Right cardiac atrium (tissue), 5 donors: ENCODE data around the gene ING4. TPM values are rescaled to one million over a fixed set of nuclear protein-coding genes. Genes with fewer than 3 reads are reported as not detected.

Experiments used
- ATAC-seq, 2 donors: fragments of 200-7000 bp; cut with Tn5 transposase; one replicate each; pipeline versions ENCODE4 v1.8.0 to v1.9.1; 2020; ENCODE audit warnings: moderate library complexity in 2 of 2, mild to moderate bottlenecking in 1 of 2
- DNase-seq, 3 donors: peaks; one replicate each; pipeline ENCODE4 v3.0.0-alpha.2; 2020
- H3K27ac ChIP-seq: one replicate; pipeline ENCODE4 v1.5.1; 2013; ENCODE audit warnings: mild to moderate bottlenecking, low read length, control low read depth, moderate library complexity
- H3K27me3 ChIP-seq: one replicate; pipeline ENCODE4 v1.6.1; 2013; ENCODE audit not compliant: control insufficient read depth, insufficient read depth
- H3K4me1 ChIP-seq: one replicate; pipeline ENCODE4 v1.6.1; 2013; ENCODE audit warnings: low read length; ENCODE audit not compliant: control insufficient read depth, insufficient read depth
- H3K4me3 ChIP-seq: one replicate; pipeline ENCODE4 v1.5.1; 2013; ENCODE audit warnings: low read length, control low read depth
- H3K9me3 ChIP-seq: one replicate; pipeline ENCODE4 v1.6.1; 2013; ENCODE audit warnings: low read length; ENCODE audit not compliant: control insufficient read depth
- WGBS: extraction: QIAGEN DNeasy Blood & Tissue Kit; methylation state at CpG from one replicate; pipeline ENCODE4 v1.1.7; 2013; 5-methylcytosine and 5-hydroxymethylcytosine counted together
- intact Hi-C, 4 donors: fragments of 100-400 bp; cut with DNase I; formaldehyde crosslinking; loops; one replicate each; pipeline versions ENCODE4 v1.11.0 to v1.14.0; 2022 to 2023
- polyA plus RNA-seq: library from polyadenylated mRNA; stranded (reverse); fragments of 200-250 nt; gene quantifications from one replicate; pipeline ENCODE4 v1.2.3, GENCODE V29; 2013
- total RNA-seq, 4 donors: library from RNA; stranded (reverse); fragmentation: NEBNext Ultra II Directional; extraction: Animal tissue kit (Norgen Biotek cat#: 25700); gene quantifications; one replicate each; pipeline ENCODE4 v1.2.1, GENCODE V29; 2021
- donor health status: healthy with polysubstance abuse.
- donor health status: DM: no; HTN: yes; CAD: no.
- donor health status: DM: no; HTN: no; CAD: no.
- donor health status: DM: no; HTN: yes; CAD: no; lungs with severe emphysema.
- donor health status: DM: yes; HTN: yes; CAD: no.

The ING4 gene
- total and polyA plus RNA-seq, 5 donors: 18.3 to 31.2 (median 29.9) TPM

GRCh38 chr12:6685814-6686213 is 22.9 kb upstream of the ING4 start:
- ATAC-seq (no peak), DNase-seq (no peak)
- intact Hi-C loops: loop anchor here in 1 of 4 donors (10.0 kb wide), 1 partner anchor 71 kb away; no protein-coding TSS in a partner anchor
- H3K9me3 ChIP-seq: no peaks in the 10 kb centered on the region
- WGBS: 61% methylated on average over 3 of the region's 3 CpGs
- H3K4me3 ChIP-seq: no peak overlapping the region
- H3K27ac ChIP-seq: no peak overlapping the region
- H3K4me1 ChIP-seq: no peaks in the 10 kb centered on the region
- no peaks in the 10 kb centered on the region for H3K27me3 ChIP-seq

- Histone ChIP-seq H3K27me3 (no peaks in the 10 kb centered on the region), H3K27ac (no peak overlapping the region), H3K4me1 (no peaks in the 10 kb centered on the region), H3K4me3 (no peak overlapping the region), H3K9me3 (no peaks in the 10 kb centered on the region)
- DNase-seq (no peak), ATAC-seq (no peak)
- intact Hi-C loops: loop anchor here in 1 of 4 donors (10.0 kb wide), 1 partner anchor 70 kb away; no protein-coding TSS in a partner anchor
- WGBS: 64% methylated on average over 6 of the region's 6 CpGs
Observed at GRCh38 chr12:6684609-6685008, 21.7 kb upstream of the ING4 start.

- 92% methylated on average over 5 of the region's 5 CpGs for WGBS
- DNase-seq (no peak), ATAC-seq (no peak)
- H3K27me3 ChIP-seq: no peaks in the 10 kb centered on the region
- no peaks in the 10 kb centered on the region for H3K9me3 ChIP-seq
- intact Hi-C loops: no loop called here
- H3K4me1 ChIP-seq: no peaks in the 10 kb centered on the region
- H3K27ac ChIP-seq: no peak overlapping the region
- H3K4me3 ChIP-seq: no peak overlapping the region
Observed at GRCh38 chr12:6676962-6677361, 14.0 kb upstream of the ING4 start.

- Histone ChIP-seq H3K4me1 (no peaks in the 10 kb centered on the region), H3K27ac (no peak overlapping the region), H3K4me3 (no peak overlapping the region), H3K9me3 (no peaks in the 10 kb centered on the region), H3K27me3 (no peaks in the 10 kb centered on the region)
- no peak for ATAC-seq
- intact Hi-C loops: no loop called here
- no peak for DNase-seq
- whole genome bisulfite sequencing: 86% methylated on average over 18 of the region's 18 CpGs
Observed at GRCh38 chr12:6672143-6672542, 9.2 kb upstream of the ING4 start.

- intact Hi-C loops: no loop called here
- 82% methylated on average over 8 of the region's 8 CpGs for WGBS
- Histone ChIP-seq H3K27me3 (no peaks in the 10 kb centered on the region), H3K4me1 (no peaks in the 10 kb centered on the region), H3K4me3 (no peak overlapping the region), H3K27ac (no peak overlapping the region), H3K9me3 (no peaks in the 10 kb centered on the region)
- no peak for DNase-seq
- ATAC-seq: no peak
Observed at GRCh38 chr12:6667559-6668210, 4.8 kb upstream of the ING4 start.

GRCh38 chr12:6666211-6666610 is 3.3 kb upstream of the ING4 start:
- ATAC-seq (no peak), DNase-seq (no peak)
- no peaks in the 10 kb centered on the region for H3K27me3 ChIP-seq
- intact Hi-C loops: no loop called here
- WGBS: 95% methylated on average over 2 of the region's 2 CpGs
- no peak overlapping the region for H3K4me3 ChIP-seq
- no peaks in the 10 kb centered on the region for H3K4me1 ChIP-seq
- H3K27ac ChIP-seq: no peak overlapping the region
- no peaks in the 10 kb centered on the region for H3K9me3 ChIP-seq

- H3K4me1 ChIP-seq: no peaks in the 10 kb centered on the region
- WGBS: 68% methylated on average over 2 of the region's 2 CpGs
- DNase-seq (no peak), ATAC-seq (no peak)
- no peak overlapping the region for H3K27ac ChIP-seq
- H3K4me3 ChIP-seq: no peak overlapping the region
- no peaks in the 10 kb centered on the region for H3K9me3 ChIP-seq
- intact Hi-C loops: no loop called here
- no peaks in the 10 kb centered on the region for H3K27me3 ChIP-seq
Observed at GRCh38 chr12:6664902-6665301, 2.0 kb upstream of the ING4 start.

- Histone ChIP-seq H3K27me3 (no peaks in the 10 kb centered on the region), H3K4me1 (no peaks in the 10 kb centered on the region), H3K27ac (peak overlapping the region; percentile 85), H3K9me3 (no peaks in the 10 kb centered on the region), H3K4me3 (peak overlapping the region; percentile 92)
- DNase-seq: no peak
- intact Hi-C loops: loop anchor here in 1 of 4 donors (2.0 kb wide), 1 partner anchor 26 kb away; the partner anchor contains the start of gene ZNF384
- ATAC-seq: peak; percentile 54 to 57
- 2% methylated on average over 10 of the region's 10 CpGs for WGBS
Observed at GRCh38 chr12:6662602-6662905, 365 bp downstream of the ING4 start.

- H3K27ac ChIP-seq: peak overlapping the region; percentile 88
- no peaks in the 10 kb centered on the region for H3K4me1 ChIP-seq
- H3K9me3 ChIP-seq: no peaks in the 10 kb centered on the region
- 71% methylated on average over 5 of the region's 5 CpGs for WGBS
- DNase-seq (no peak), ATAC-seq (peak; percentile 21 to 37)
- H3K27me3 ChIP-seq: no peaks in the 10 kb centered on the region
- H3K4me3 ChIP-seq: no peak overlapping the region
- intact Hi-C loops: no loop called here
Observed at GRCh38 chr12:6653987-6654386, 8.9 kb downstream of the ING4 start.

- peak overlapping the region; percentile 88 for H3K27ac ChIP-seq
Observed at GRCh38 chr12:6653342-6653741, 9.6 kb downstream of the ING4 start.

GRCh38 chr12:6652391-6652790 is 10.5 kb downstream of the ING4 start:
- Histone ChIP-seq H3K4me1 (no peaks in the 10 kb centered on the region), H3K4me3 (no peak overlapping the region), H3K27me3 (no peaks in the 10 kb centered on the region), H3K27ac (no peak overlapping the region), H3K9me3 (no peaks in the 10 kb centered on the region)
- ATAC-seq: no peak
- 90% methylated on average over 12 of the region's 12 CpGs for WGBS
- no peak for DNase-seq
- intact Hi-C loops: no loop called here

More at GRCh38 chr12:6653342-6653741, 9.6 kb downstream of the ING4 start:
- H3K4me1 ChIP-seq: no peaks in the 10 kb centered on the region
- no peak overlapping the region for H3K4me3 ChIP-seq
- H3K27me3 ChIP-seq: no peaks in the 10 kb centered on the region
- ATAC-seq (peak; percentile 9 to 12), DNase-seq (no peak)
- H3K9me3 ChIP-seq: no peaks in the 10 kb centered on the region
- intact Hi-C loops: no loop called here
- 98% methylated on average over 1 of the region's 1 CpG for WGBS

- 86% methylated on average over 8 of the region's 8 CpGs for WGBS
- intact Hi-C loops: no loop called here
- Histone ChIP-seq H3K9me3 (no peaks in the 10 kb centered on the region), H3K4me1 (no peaks in the 10 kb centered on the region), H3K27me3 (no peaks in the 10 kb centered on the region), H3K4me3 (no peak overlapping the region), H3K27ac (no peak overlapping the region)
- no peak for DNase-seq
- ATAC-seq: no peak
Observed at GRCh38 chr12:6650832-6651231, 12.1 kb downstream of the ING4 start.
